NCI-H146 treated with DMSO at 0.1 percent for 48 hours (cell line): Measurements from ENCODE around the gene TNS3.
"Not testable (repeated sequence)": the region's sequence is repeated elsewhere in the genome, so short reads cannot be mapped to it uniquely, and the experiment has no call there.

ENCODE experiments used
- DNase-seq: peaks from one replicate; lab custom pipeline; 2025; ENCODE audit not compliant: unreplicated experiment; lab: John Stamatoyannopoulos, UW

The TNS3 gene

GRCh38 chr7:47581804-47582763, at the start of gene TNS3:
Gene TNS3 (minus strand): TSS chr7:47582111. CDS start chr7:47439636, 142,475 bp downstream.
- no peak for DNase-seq

- DNase-seq = no peak
Measured at GRCh38 chr7:47631711-47632110, 49.8 kb upstream of the TNS3 start.

GRCh38 chr7:47627580-47628283, 45.8 kb upstream of the TNS3 start:
- no peak for DNase-seq

GRCh38 chr7:47625861-47626715, 44.2 kb upstream of the TNS3 start:
- peak; percentile 11 for DNase-seq

- no peak for DNase-seq
Measured at GRCh38 chr7:47624689-47625088, 42.8 kb upstream of the TNS3 start.

- DNase-seq = no peak
Measured at GRCh38 chr7:47622946-47623640, 41.2 kb upstream of the TNS3 start.

- DNase-seq = no peak
Measured at GRCh38 chr7:47622586-47622945, 40.7 kb upstream of the TNS3 start.

GRCh38 chr7:47621979-47622561, 40.2 kb upstream of the TNS3 start:
- DNase-seq = no peak

- no peak for DNase-seq
Measured at GRCh38 chr7:47621347-47621746, 39.4 kb upstream of the TNS3 start.

- no peak for DNase-seq
Measured at GRCh38 chr7:47619806-47620205, 37.9 kb upstream of the TNS3 start.

- no peak for DNase-seq
Measured at GRCh38 chr7:47617131-47617530, 35.2 kb upstream of the TNS3 start.

GRCh38 chr7:47614450-47614849, 32.5 kb upstream of the TNS3 start:
- no peak for DNase-seq

- DNase-seq = no peak
Measured at GRCh38 chr7:47611045-47611511, 29.2 kb upstream of the TNS3 start.

- DNase-seq = peak; percentile 27
Measured at GRCh38 chr7:47610506-47611044, 28.7 kb upstream of the TNS3 start.

- no peak for DNase-seq
Measured at GRCh38 chr7:47609803-47610452, 28.0 kb upstream of the TNS3 start.

- DNase-seq = not testable (repeated sequence)
Measured at GRCh38 chr7:47606593-47607046, 24.7 kb upstream of the TNS3 start.

GRCh38 chr7:47605816-47606575, 24.1 kb upstream of the TNS3 start:
- no peak for DNase-seq

- no peak for DNase-seq
Measured at GRCh38 chr7:47604496-47604890, 22.6 kb upstream of the TNS3 start.
